GM23338 (cell line): Measurements from ENCODE around the gene MAPK7. TPM values are rescaled to one million over a fixed set of nuclear protein-coding genes. Genes with fewer than 3 reads are reported as not detected.

Experiments
- ATAC-seq: fragments of 200-7000 bp; cut with Tn5 transposase; 3 replicates; pipeline ENCODE4 v1.9.1; 2020
- DNase-seq: peaks from one replicate; pipeline ENCODE4 v3.0.0-alpha.2; 2015; ENCODE audit warnings: low spot score
- H2AFZ ChIP-seq: fragments of 200-600 bp; sonication (generic); 2 replicates; pipeline ENCODE4 v1.8.0; 2016; ENCODE audit warnings: antibody characterized with exemption, mild to moderate bottlenecking, moderate library complexity
- H3F3A ChIP-seq: fragments of 200-600 bp; sonication (generic); replicated peaks from 2 replicates; pipeline ENCODE4 v1.8.0; 2017; ENCODE audit warnings: antibody characterized with exemption, mixed run types, low read depth
- H3K27ac ChIP-seq: fragments of 200-600 bp; sonication (generic); 2 replicates; pipeline ENCODE4 v1.6.1; 2016; ENCODE audit warnings: low read depth
- H3K27me3 ChIP-seq: fragments of 200-600 bp; sonication (generic); 2 replicates; pipeline ENCODE4 v1.8.0; 2016; ENCODE audit warnings: mild to moderate bottlenecking, mixed run types, moderate library complexity; ENCODE audit not compliant: insufficient read depth
- H3K36me3 ChIP-seq: fragments of 200-600 bp; sonication (generic); 2 replicates; pipeline ENCODE4 v1.8.0; 2016; ENCODE audit warnings: mild to moderate bottlenecking; ENCODE audit not compliant: insufficient read depth
- H3K4me1 ChIP-seq: fragments of 200-600 bp; sonication (generic); 2 replicates; pipeline ENCODE4 v1.8.0; 2016; ENCODE audit warnings: mild to moderate bottlenecking, moderate library complexity; ENCODE audit not compliant: insufficient read depth
- H3K4me2 ChIP-seq: fragments of 200-600 bp; sonication (generic); 2 replicates; pipeline ENCODE4 v1.7.1; 2017; ENCODE audit warnings: mixed run types
- H3K4me3 ChIP-seq: fragments of 200-600 bp; sonication (generic); 2 replicates; pipeline ENCODE4 v1.6.1; 2016; ENCODE audit warnings: mixed run types
- H3K79me2 ChIP-seq: fragments of 200-600 bp; sonication (generic); replicated peaks from 2 replicates; pipeline ENCODE4 v1.8.0; 2017; ENCODE audit warnings: mild to moderate bottlenecking; ENCODE audit not compliant: insufficient read depth
- H3K9me2 ChIP-seq: fragments of 200-600 bp; sonication (generic); 2 replicates; pipeline ENCODE4 v1.8.0; 2017; ENCODE audit not compliant: insufficient read depth
- H4K20me1 ChIP-seq: fragments of 200-600 bp; sonication (generic); replicated peaks from 2 replicates; pipeline ENCODE4 v1.8.0; 2017; ENCODE audit warnings: mild to moderate bottlenecking; ENCODE audit not compliant: insufficient read depth
- H3K27ac Mint-ChIP-seq: 2 replicates; pipeline ENCODE4 v1.8.0; 2020; ENCODE audit warnings: inconsistent platforms, mild to moderate bottlenecking, moderate library complexity, mixed read lengths
- H3K27me3 Mint-ChIP-seq: 3 replicates; pipeline ENCODE4 v1.8.0; 2022; ENCODE audit warnings: low read depth, mild to moderate bottlenecking, moderate library complexity, mixed read lengths, inconsistent platforms; ENCODE audit not compliant: insufficient read depth, poor library complexity
- H3K36me3 Mint-ChIP-seq: 3 replicates; pipeline ENCODE4 v1.8.0; 2021; ENCODE audit warnings: low read depth, mild to moderate bottlenecking, inconsistent platforms, moderate library complexity, mixed read lengths
- H3K4me1 Mint-ChIP-seq: 3 replicates; pipeline ENCODE4 v1.8.0; 2020; ENCODE audit warnings: mild to moderate bottlenecking, inconsistent platforms, mixed read lengths
- H3K4me3 Mint-ChIP-seq: 3 replicates; pipeline ENCODE4 v1.8.0; 2021; ENCODE audit warnings: moderate library complexity, mild to moderate bottlenecking, inconsistent platforms, mixed read lengths
- H3K9me3 Mint-ChIP-seq: 3 replicates; pipeline ENCODE4 v1.8.0; 2020; ENCODE audit warnings: moderate library complexity, mild to moderate bottlenecking, inconsistent platforms, mixed read lengths
- CREB1 ChIP-seq: fragments of 250-450 bp; sonication (Bioruptor Pico); IDR thresholded peaks from 2 replicates; pipeline ENCODE4 v1.5.0; 2020; ENCODE audit warnings: low read depth, mild to moderate bottlenecking, moderate library complexity
- CTCF ChIP-seq, 2 experiments: fragments of 200-600 bp in 1 of 2; sonication (generic) in 1 of 2; conservative IDR thresholded peaks; 2 replicates each; pipeline versions ENCODE4 v1.5.1 to v1.6.1; 2016 to 2017; ENCODE audit warnings: antibody characterized with exemption in 2 of 2, low read depth in 2 of 2, mild to moderate bottlenecking in 2 of 2, moderate library complexity in 1 of 2
- EZH2 ChIP-seq: fragments of 200-600 bp; sonication (generic); IDR thresholded peaks from one replicate; pipeline ENCODE4 v1.8.0; 2017; ENCODE audit warnings: antibody characterized with exemption, mild to moderate bottlenecking, low read depth; ENCODE audit not compliant: unreplicated experiment
- EZH2phosphoT487 ChIP-seq: fragments of 200-600 bp; sonication (generic); IDR thresholded peaks from one replicate; pipeline ENCODE4 v1.8.1; 2018; ENCODE audit warnings: antibody characterized with exemption; ENCODE audit not compliant: unreplicated experiment
- JUNB ChIP-seq: IDR thresholded peaks from one replicate; pipeline ENCODE4 v1.6.1; 2016; ENCODE audit warnings: antibody characterized with exemption; ENCODE audit not compliant: unreplicated experiment
- NANOG ChIP-seq: IDR thresholded peaks from 2 replicates; pipeline ENCODE4 v1.6.1; 2016; ENCODE audit warnings: antibody characterized with exemption, borderline replicate concordance
- POLR2AphosphoS5 ChIP-seq: IDR thresholded peaks from 2 replicates; pipeline ENCODE4 v1.6.1; 2016; ENCODE audit warnings: antibody characterized with exemption, low read depth
- REST ChIP-seq: IDR thresholded peaks from one replicate; pipeline ENCODE4 v1.6.1; 2018; ENCODE audit warnings: antibody characterized with exemption; ENCODE audit not compliant: unreplicated experiment
- STAT1 ChIP-seq: IDR thresholded peaks from one replicate; pipeline ENCODE4 v1.6.1; 2016; ENCODE audit warnings: antibody characterized with exemption; ENCODE audit not compliant: unreplicated experiment
- ZNF114 ChIP-seq: fragments of 250-450 bp; sonication (Bioruptor Pico); IDR thresholded peaks from 2 replicates; pipeline ENCODE4 v1.5.0; 2020; ENCODE audit warnings: mild to moderate bottlenecking, moderate library complexity
- ZNF331 ChIP-seq: fragments of 250-450 bp; sonication (Bioruptor Pico); IDR thresholded peaks from 2 replicates; pipeline ENCODE4 v1.5.0; 2020; ENCODE audit warnings: low read depth, mild to moderate bottlenecking, moderate library complexity
- ZNF462 ChIP-seq: fragments of 250-450 bp; sonication (Bioruptor Pico); IDR thresholded peaks from 2 replicates; pipeline ENCODE4 v1.5.0; 2020; ENCODE audit warnings: mild to moderate bottlenecking, moderate library complexity
- polyA plus RNA-seq: library from polyadenylated mRNA; unstranded; fragments of >200 nt; fragmentation: Nextera tagmentation; extraction: Ambion mirVana; gene quantifications from 2 replicates; pipeline ENCODE4 v1.2.1, GENCODE V29; 2016
- total RNA-seq: library from RNA; depleted of rRNA; stranded (reverse); fragments of >200 nt; shearing (Covaris generic); gene quantifications from 2 replicates; pipeline ENCODE4 v1.2.3, GENCODE V29; 2014
- TF ChIP-seq, protein P1 (sequence below): IDR thresholded peaks from 2 replicates; pipeline ENCODE4 v1.6.1; 2016; ENCODE audit warnings: antibody characterized with exemption

MAPK7 gene
- total and polyA plus RNA-seq, 2 experiments from 2014 or later: 15.5 to 53.1 TPM

GRCh38 chr17:19342611-19343255, 35.6 kb upstream of the MAPK7 start:
- Mint-ChIP-seq H3K27me3 (peaks cover 12% of the 10 kb centered on the region), H3K9me3 (no peaks in the 10 kb centered on the region; the same call in 2 of the 3 replicates), H3K4me1 (peaks cover 34% of the 10 kb centered on the region), H3K36me3 (peaks cover 5% of the 10 kb centered on the region; the same call in 2 of the 3 replicates), H3K4me3 (no peak overlapping the region), H3K27ac (no peak overlapping the region)
- no peak for DNase-seq
- no peak overlapping the region for H2AFZ ChIP-seq
- H4K20me1 ChIP-seq: no peaks in the 10 kb centered on the region
- H3K4me3 ChIP-seq: no peak overlapping the region
- no peaks in the 10 kb centered on the region for H3K9me2 ChIP-seq
- H3K4me1 ChIP-seq: peaks cover 27% of the 10 kb centered on the region
- H3F3A ChIP-seq: no peaks in the 10 kb centered on the region; the same call in 1 of the 2 replicates
- no peaks in the 10 kb centered on the region for H3K36me3 ChIP-seq
- ATAC-seq: no peak
- TF ChIP-seq ZNF331 (CRISPR knock-in tag): no peak
- TF ChIP-seq POLR2AphosphoS5: no peak
- no peak for TF ChIP-seq ZNF114
- TF ChIP-seq NANOG: no peak
- TF ChIP-seq CREB1: no peak
- no peak for TF ChIP-seq STAT1
- no peak for TF ChIP-seq EZH2
- TF ChIP-seq CTCF (conservative IDR thresholded peaks at IDR 0.05; ENCODE audit: low read depth in 2 of 2): no peak
- TF ChIP-seq REST: no peak
- TF ChIP-seq, protein P1, sequence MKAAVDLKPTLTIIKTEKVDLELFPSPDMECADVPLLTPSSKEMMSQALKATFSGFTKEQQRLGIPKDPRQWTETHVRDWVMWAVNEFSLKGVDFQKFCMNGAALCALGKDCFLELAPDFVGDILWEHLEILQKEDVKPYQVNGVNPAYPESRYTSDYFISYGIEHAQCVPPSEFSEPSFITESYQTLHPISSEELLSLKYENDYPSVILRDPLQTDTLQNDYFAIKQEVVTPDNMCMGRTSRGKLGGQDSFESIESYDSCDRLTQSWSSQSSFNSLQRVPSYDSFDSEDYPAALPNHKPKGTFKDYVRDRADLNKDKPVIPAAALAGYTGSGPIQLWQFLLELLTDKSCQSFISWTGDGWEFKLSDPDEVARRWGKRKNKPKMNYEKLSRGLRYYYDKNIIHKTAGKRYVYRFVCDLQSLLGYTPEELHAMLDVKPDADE: no peak
- TF ChIP-seq ZNF462 (CRISPR knock-in tag): no peak
- TF ChIP-seq EZH2phosphoT487: no peak
- no peak for TF ChIP-seq JUNB
- H3K27me3 ChIP-seq: no peaks in the 10 kb centered on the region
- no peaks in the 10 kb centered on the region for H3K79me2 ChIP-seq
- no peak overlapping the region for H3K4me2 ChIP-seq
- H3K27ac ChIP-seq: no peak overlapping the region
